Vagina (tissue), 2 donors: ENCODE measurements around the gene RBPJL. TPM values are rescaled to one million over a fixed set of nuclear protein-coding genes. Genes with fewer than 3 reads are reported as not detected.

Experiments used
- DNase-seq, 2 donors: peaks; one replicate each; pipeline ENCODE4 v3.0.0-alpha.2; 2017; ENCODE audit errors: extremely low spot score in 2 of 2
- H3K27ac ChIP-seq: fragments of 200-600 bp; sonication (generic); one replicate; pipeline ENCODE4 v1.5.1; 2019
- H3K27me3 ChIP-seq: fragments of 200-600 bp; sonication (generic); one replicate; pipeline ENCODE4 v1.5.1; 2019
- H3K36me3 ChIP-seq, 2 donors: fragments of 200-600 bp; sonication (generic); one replicate each; pipeline ENCODE4 v1.5.1; 2017 to 2019
- H3K4me1 ChIP-seq: fragments of 200-600 bp; sonication (generic); one replicate; pipeline ENCODE4 v1.5.1; 2019
- H3K4me3 ChIP-seq, 2 donors: fragments of 200-600 bp; sonication (generic); 1 replicate in 1 of 2; 2 replicates in 1 of 2; pipeline ENCODE4 v1.5.1; 2016 to 2019
- H3K9me3 ChIP-seq: fragments of 200-600 bp; sonication (generic); one replicate; pipeline ENCODE4 v1.5.1; 2019
- CTCF ChIP-seq, 3 experiments: fragments of 450-650 bp in 2 of 3; fragments of 200-600 bp in 1 of 3; sonication (generic) in 1 of 3; IDR thresholded peaks; one replicate each; pipeline ENCODE4 v1.5.1; 2017 to 2019; ENCODE audit warnings: antibody characterized with exemption in 3 of 3, mild to moderate bottlenecking in 2 of 3, moderate library complexity in 2 of 3
- POLR2A ChIP-seq, 2 donors: fragments of 450-650 bp; IDR thresholded peaks; one replicate each; pipeline ENCODE4 v1.6.1; 2017; ENCODE audit warnings: antibody characterized with exemption in 2 of 2, mild to moderate bottlenecking in 2 of 2, moderate library complexity in 2 of 2
- POLR2AphosphoS5 ChIP-seq, 2 donors: sonication (generic); formaldehyde crosslinking; IDR thresholded peaks; one replicate each; pipeline ENCODE4 v1.9.0; 2017; ENCODE audit warnings: antibody characterized with exemption in 2 of 2, mild to moderate bottlenecking in 2 of 2, low read depth in 1 of 2; ENCODE audit not compliant: insufficient read depth in 1 of 2
- intact Hi-C: fragments of 100-400 bp; cut with DNase I; formaldehyde crosslinking; loops from one replicate; pipeline ENCODE4 v1.15.1; 2023
- total RNA-seq: library from RNA; depleted of rRNA; stranded (reverse); fragments of >200 nt; gene quantifications from one replicate; pipeline ENCODE4 v1.2.3, GENCODE V29; 2016

RBPJL gene
- total RNA-seq, 1 donor from 2014 or later = not detected

DNA sequence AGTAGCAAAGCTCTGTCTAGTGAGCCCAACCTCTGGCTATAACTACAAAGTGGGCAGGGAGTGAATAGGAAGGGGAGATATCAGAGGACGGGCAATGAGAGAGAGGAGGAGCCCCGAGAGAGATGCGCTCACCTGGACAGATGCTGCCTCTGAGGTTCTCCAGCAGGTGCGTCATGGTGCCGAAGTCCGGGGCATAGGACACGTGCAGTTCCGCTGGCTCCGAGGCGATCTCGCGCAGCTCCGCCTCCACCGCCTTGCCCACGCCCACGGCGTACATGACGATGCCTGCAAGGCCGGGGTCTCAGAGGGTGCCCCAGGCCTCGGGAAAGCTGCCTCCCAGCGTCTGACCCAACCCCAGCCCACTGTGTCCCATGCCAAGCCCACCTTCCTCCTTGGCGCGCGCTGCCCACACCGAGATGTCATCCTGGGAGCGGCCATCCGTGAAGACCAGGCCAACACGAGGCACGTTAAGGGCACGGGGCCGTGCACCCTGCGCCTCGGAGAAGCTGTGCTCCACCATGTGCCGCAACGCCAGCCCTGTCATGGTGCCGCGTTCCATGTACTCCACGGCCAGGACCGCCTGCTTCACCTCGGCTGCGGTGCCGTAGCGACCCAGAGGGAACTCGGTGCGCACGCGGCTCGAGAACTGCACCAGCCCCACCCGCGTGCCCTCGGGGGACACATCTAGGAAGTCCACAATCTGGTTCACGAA lies 8.7 kb upstream of the RBPJL start:
- intact Hi-C loops = no loop called here
- no peak for TF ChIP-seq CTCF (IDR thresholded peaks at IDR 0.05)
- no peak for TF ChIP-seq POLR2A (IDR thresholded peaks at IDR 0.05)
- no peak for TF ChIP-seq POLR2AphosphoS5 (IDR thresholded peaks at IDR 0.05; ENCODE audit: insufficient read depth in 1 of 2, low read depth in 1 of 2)
- Histone ChIP-seq H3K27ac (no peak overlapping the region), H3K4me3 (no peak overlapping the region), H3K9me3 (no peaks in the 10 kb centered on the region), H3K36me3 (no peaks in the 10 kb centered on the region), H3K27me3 (peaks cover 5% of the 10 kb centered on the region), H3K4me1 (peaks cover 12% of the 10 kb centered on the region)
- no peak for DNase-seq

- Histone ChIP-seq H3K4me3 (no peak overlapping the region), H3K27me3 (peaks cover 5% of the 10 kb centered on the region), H3K4me1 (no peaks in the 10 kb centered on the region), H3K36me3 (no peaks in the 10 kb centered on the region), H3K27ac (no peak overlapping the region), H3K9me3 (no peaks in the 10 kb centered on the region)
- DNase-seq = no peak
- intact Hi-C loops = no loop called here
- no peak for TF ChIP-seq CTCF (IDR thresholded peaks at IDR 0.05)
- TF ChIP-seq POLR2A (IDR thresholded peaks at IDR 0.05) = no peak
- no peak for TF ChIP-seq POLR2AphosphoS5 (IDR thresholded peaks at IDR 0.05; ENCODE audit: insufficient read depth in 1 of 2, low read depth in 1 of 2)
Observed at GRCh38 chr20:45299786-45300185, 6.9 kb upstream of the RBPJL start.

GRCh38 chr20:45300961-45301360 lies 5.7 kb upstream of the RBPJL start:
- no peaks in the 10 kb centered on the region for H3K4me1 ChIP-seq
- H3K27ac ChIP-seq = no peak overlapping the region
- no peak overlapping the region for H3K4me3 ChIP-seq
- no peaks in the 10 kb centered on the region for H3K9me3 ChIP-seq
- no peaks in the 10 kb centered on the region for H3K36me3 ChIP-seq
- DNase-seq = no peak
- intact Hi-C loops = no loop called here
- TF ChIP-seq POLR2A (IDR thresholded peaks at IDR 0.05) = no peak
- TF ChIP-seq POLR2AphosphoS5 (IDR thresholded peaks at IDR 0.05; ENCODE audit: insufficient read depth in 1 of 2, low read depth in 1 of 2) = no peak
- no peak for TF ChIP-seq CTCF (IDR thresholded peaks at IDR 0.05)
- no peaks in the 10 kb centered on the region for H3K27me3 ChIP-seq

DNA sequence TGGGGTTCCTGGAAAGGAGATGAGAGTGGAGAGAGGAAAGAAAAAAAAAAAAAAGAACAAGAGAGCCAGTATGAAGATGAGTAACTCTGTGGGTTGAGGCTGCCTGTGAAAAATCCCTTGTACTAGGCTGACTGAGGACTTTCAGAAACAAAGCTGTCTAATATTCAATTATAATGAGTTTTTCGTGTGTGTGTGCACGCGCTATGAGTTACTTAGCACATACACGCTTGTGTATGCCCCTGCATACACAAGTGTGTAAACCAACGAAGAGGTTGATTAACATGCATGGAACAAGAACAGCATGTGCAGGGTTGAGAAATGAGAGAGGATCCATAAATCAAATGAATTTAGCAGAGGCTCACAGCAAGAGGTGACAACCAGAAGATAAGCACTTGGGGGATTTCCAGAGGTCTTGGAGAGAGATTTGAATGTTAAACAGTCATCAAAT lies 4.8 kb upstream of the RBPJL start:
- Histone ChIP-seq H3K4me3 (no peak overlapping the region), H3K27me3 (no peaks in the 10 kb centered on the region), H3K9me3 (no peaks in the 10 kb centered on the region), H3K27ac (no peak overlapping the region), H3K4me1 (no peaks in the 10 kb centered on the region), H3K36me3 (no peaks in the 10 kb centered on the region)
- DNase-seq = no peak
- intact Hi-C loops = no loop called here
- TF ChIP-seq POLR2A (IDR thresholded peaks at IDR 0.05) (no peak), POLR2AphosphoS5 (IDR thresholded peaks at IDR 0.05; ENCODE audit: insufficient read depth in 1 of 2, low read depth in 1 of 2) (no peak), CTCF (IDR thresholded peaks at IDR 0.05) (no peak)
